ENCODE measurements around the gene PPM1J.
A peak's percentile ranks its signal among the peaks of the same experiment; 100 is the strongest.
"Not testable (repeated sequence)": the region's sequence is repeated elsewhere in the genome, so short reads cannot be mapped to it uniquely, and the experiment has no call there.

PPM1J gene

GRCh38 chr1:112715264-112716053 lies at the start of gene PPM1J:
PPM1J (minus strand) TSS chr1:112715332; CDS start chr1:112715301, 31 bp downstream.
- FAIRE-seq (peak; percentile 84), DNase-seq (ENCODE audit: insufficient read length, low spot score) (peak; percentile 96)

- no peak for FAIRE-seq
- no peak for DNase-seq (ENCODE audit: insufficient read length, low spot score)
Observed at GRCh38 chr1:112762541-112763500, 47.7 kb upstream of the PPM1J start.

GRCh38 chr1:112761714-112762480 lies 46.8 kb upstream of the PPM1J start:
- FAIRE-seq (no peak), DNase-seq (ENCODE audit: insufficient read length, low spot score) (no peak)

GRCh38 chr1:112759228-112759627 lies 44.1 kb upstream of the PPM1J start:
- FAIRE-seq (no peak), DNase-seq (ENCODE audit: insufficient read length, low spot score) (no peak)

GRCh38 chr1:112754116-112754628 lies 39.0 kb upstream of the PPM1J start:
- no peak for DNase-seq (ENCODE audit: insufficient read length, low spot score)
- no peak for FAIRE-seq

- FAIRE-seq = no peak
- DNase-seq (ENCODE audit: insufficient read length, low spot score) = no peak
Observed at GRCh38 chr1:112748396-112748795, 33.3 kb upstream of the PPM1J start.

- no peak for FAIRE-seq
Observed at GRCh38 chr1:112744009-112744578, 29.0 kb upstream of the PPM1J start.

GRCh38 chr1:112743174-112744008 lies 28.3 kb upstream of the PPM1J start:
- FAIRE-seq (no peak), DNase-seq (ENCODE audit: insufficient read length, low spot score) (no peak)

More at GRCh38 chr1:112744009-112744578, 29.0 kb upstream of the PPM1J start:
- DNase-seq (ENCODE audit: insufficient read length, low spot score) = no peak

- no peak for DNase-seq (ENCODE audit: insufficient read length, low spot score)
- no peak for FAIRE-seq
Observed at GRCh38 chr1:112737573-112737972, 22.4 kb upstream of the PPM1J start.

GRCh38 chr1:112735752-112736151 lies 20.6 kb upstream of the PPM1J start:
- FAIRE-seq (no peak), DNase-seq (ENCODE audit: insufficient read length, low spot score) (no peak)

GRCh38 chr1:112731451-112731850 lies 16.3 kb upstream of the PPM1J start:
- FAIRE-seq (no peak), DNase-seq (ENCODE audit: insufficient read length, low spot score) (no peak)

GRCh38 chr1:112729909-112730308 lies 14.8 kb upstream of the PPM1J start:
- DNase-seq (ENCODE audit: insufficient read length, low spot score) = no peak
- FAIRE-seq = no peak

- not testable (repeated sequence) for FAIRE-seq; DNase-seq (ENCODE audit: insufficient read length, low spot score)
Observed at GRCh38 chr1:112729011-112729410, 13.9 kb upstream of the PPM1J start.

GRCh38 chr1:112728306-112728971 lies 13.3 kb upstream of the PPM1J start:
- not testable (repeated sequence) for FAIRE-seq; DNase-seq (ENCODE audit: insufficient read length, low spot score)

- FAIRE-seq = no peak
- no peak for DNase-seq (ENCODE audit: insufficient read length, low spot score)
Observed at GRCh38 chr1:112727716-112728115, 12.6 kb upstream of the PPM1J start.

GRCh38 chr1:112724240-112724639 lies 9.1 kb upstream of the PPM1J start:
- not testable (repeated sequence) for DNase-seq (ENCODE audit: insufficient read length, low spot score); FAIRE-seq

GRCh38 chr1:112723511-112723839 lies 8.3 kb upstream of the PPM1J start:
- FAIRE-seq = no peak

GRCh38 chr1:112722601-112723510 lies 7.7 kb upstream of the PPM1J start:
- FAIRE-seq (no peak), DNase-seq (ENCODE audit: insufficient read length, low spot score) (no peak)

More at GRCh38 chr1:112723511-112723839, 8.3 kb upstream of the PPM1J start:
- no peak for DNase-seq (ENCODE audit: insufficient read length, low spot score)

Measured in GM19239 (cell line).